ENCODE data around the gene NBEAL1.
"Not testable (repeated sequence)": the region's sequence is repeated elsewhere in the genome, so short reads cannot be mapped to it uniquely, and the experiment has no call there.

NBEAL1 gene

GRCh38 chr2:203237346-203238238 lies 222.9 kb downstream of the NBEAL1 start:
- no peak for DNase-seq

DNA sequence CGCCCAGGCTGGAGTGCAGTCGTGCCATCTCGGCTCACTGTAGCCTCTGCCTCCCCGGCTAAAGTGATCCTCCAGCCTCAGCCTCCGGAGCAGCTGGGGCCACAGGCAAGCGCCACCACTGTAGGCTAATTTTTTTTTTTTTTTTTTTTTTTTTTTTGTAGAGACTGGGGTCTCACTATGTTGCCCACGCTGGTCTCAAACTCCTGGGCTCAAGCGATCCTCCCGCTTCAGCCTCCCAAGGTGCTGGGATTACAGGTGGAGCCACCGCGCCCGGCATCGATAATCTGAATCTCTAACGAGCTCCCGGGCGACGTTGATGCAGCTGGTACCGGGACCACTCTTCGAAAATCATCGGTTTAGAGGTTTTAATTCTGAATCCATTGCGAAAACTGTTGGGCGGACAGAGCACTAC lies 223.6 kb downstream of the NBEAL1 start:
- DNase-seq, result no peak

DNA sequence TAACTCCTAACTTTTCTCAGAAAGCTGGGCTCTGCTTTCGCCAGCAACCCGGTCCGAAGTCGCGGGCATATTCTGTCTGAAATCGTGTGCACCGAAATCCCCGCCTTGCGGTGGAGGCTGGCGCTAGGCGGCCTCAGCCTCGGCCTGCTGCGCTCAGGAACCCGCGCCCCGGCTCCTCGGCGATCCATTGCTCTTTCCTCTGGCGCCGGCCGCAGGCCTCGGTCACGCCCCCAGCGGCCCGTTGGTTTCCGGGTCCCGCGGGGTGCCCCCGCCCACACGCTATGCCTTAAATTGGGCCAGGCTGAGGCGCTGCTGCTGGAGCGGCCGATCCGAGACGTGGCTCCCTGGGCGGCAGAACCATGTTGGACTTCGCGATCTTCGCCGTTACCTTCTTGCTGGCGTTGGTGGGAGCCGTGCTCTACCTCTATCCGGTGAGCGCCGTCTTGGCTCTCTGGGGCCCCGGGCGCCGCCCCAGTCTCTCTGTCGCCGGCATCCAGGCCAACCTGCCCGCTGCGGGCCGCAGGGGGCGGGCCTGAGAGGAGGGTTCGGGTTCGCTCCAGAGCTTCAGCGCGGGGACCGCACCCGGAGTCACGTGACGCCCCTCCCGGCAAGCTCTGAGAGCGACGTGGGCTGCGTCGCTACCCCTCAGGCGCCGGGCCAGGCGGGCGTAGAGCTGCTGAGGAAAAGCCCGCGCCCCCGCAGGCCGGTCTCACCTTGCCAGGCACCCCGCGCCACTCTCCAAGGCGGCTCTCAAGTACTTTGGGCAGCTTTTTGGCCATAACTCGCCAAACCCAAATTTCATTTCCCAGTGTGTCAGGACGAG lies 224.2 kb downstream of the NBEAL1 start, which contains the start of gene CYP20A1:
Gene CYP20A1, plus strand, starts transcription at position 315 of the 823 bp plus-strand sequence. Its CDS starts 45 bp downstream, at position 360.
- DNase-seq, result peak; percentile 98 to 99

DNA sequence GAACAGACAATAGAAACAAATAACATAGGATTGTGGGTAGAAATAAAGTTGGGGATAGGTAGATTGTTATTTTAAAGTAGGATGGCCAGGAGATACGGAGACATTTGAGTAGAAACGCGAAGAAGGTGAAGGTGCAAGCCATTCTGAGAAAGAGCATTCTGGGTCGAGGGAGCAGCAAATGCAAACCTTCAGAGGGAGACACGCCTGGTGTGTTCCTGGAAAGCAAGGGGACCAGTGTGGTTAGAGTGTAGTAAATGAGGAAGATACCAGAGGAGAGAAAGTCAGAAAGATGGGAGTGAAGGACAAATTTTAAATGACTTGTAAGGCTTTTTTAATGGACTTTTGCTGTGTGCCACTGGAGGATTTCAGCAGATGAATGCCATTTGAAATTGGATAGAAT lies 225.8 kb downstream of the NBEAL1 start:
- DNase-seq, result no peak

- no peak for DNase-seq
Observed at GRCh38 chr2:203242518-203242917, 227.8 kb downstream of the NBEAL1 start.

DNA sequence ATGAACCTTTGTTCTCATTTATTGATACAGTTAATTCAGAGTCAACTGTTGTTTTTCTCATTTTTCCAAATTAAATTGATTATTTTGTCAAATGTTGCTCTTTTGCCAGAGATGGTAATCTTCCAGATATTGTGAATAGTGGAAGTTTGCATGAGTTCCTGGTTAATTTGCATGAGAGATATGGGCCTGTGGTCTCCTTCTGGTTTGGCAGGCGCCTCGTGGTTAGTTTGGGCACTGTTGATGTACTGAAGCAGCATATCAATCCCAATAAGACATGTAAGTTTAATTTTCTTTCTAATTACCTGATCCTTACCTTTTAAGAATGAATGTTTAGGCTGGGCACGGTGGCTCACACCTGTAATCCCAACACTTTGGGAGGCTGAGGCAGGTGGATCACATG lies 232.0 kb downstream of the NBEAL1 start:
- DNase-seq, result no peak

DNA sequence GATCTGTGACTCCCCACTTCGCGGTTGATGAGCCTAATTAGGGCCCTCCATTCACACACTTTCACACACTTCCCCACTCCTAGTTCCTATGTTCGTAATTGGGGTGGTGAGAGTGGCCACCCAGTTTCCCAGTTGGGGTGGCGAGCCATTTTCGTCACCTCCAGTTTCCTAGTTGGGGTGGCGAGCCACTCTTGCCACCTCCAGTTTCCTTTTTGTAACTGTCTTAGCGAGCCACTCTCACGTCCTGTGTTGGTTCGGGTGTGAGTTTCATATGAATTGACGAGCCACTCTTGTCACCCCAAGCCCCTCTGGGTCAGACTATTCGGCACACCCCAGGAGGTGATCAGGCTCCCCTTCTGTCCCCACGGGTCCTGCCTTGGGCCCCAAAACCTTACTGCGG lies 238.1 kb downstream of the NBEAL1 start:
- no peak for DNase-seq

DNA sequence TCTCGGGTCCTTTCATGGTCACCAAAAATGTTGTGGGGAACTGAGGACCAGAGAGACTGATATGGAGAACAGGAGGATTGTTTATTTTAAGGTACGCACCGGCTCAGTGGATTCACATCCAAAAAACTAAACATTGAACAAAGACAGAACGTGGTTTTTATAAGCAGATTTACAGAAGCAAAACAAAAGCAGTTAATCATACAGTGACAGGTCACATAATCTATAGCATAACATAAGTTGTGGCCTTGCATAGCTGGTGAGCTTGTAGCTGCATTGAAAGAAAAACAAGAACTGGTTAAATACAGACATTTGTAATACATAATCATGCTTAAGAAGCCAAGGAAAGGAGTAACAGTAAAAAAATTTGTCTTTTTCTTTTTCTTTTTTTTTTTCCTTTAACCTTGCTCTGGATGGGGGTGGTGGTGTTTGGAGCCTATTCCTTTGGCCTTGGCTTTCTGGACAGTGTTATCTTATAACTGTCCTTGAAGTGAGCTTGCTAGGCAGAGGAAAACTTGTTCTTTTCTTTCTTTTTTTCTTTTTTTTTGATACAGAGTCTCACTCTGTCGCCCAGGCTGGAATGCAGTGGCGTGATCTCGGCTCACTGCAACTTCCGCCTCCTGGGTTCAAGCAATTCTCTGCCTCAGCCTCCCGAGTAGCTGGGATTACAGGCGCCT lies 238.9 kb downstream of the NBEAL1 start:
- DNase-seq, result not testable (repeated sequence)

DNA sequence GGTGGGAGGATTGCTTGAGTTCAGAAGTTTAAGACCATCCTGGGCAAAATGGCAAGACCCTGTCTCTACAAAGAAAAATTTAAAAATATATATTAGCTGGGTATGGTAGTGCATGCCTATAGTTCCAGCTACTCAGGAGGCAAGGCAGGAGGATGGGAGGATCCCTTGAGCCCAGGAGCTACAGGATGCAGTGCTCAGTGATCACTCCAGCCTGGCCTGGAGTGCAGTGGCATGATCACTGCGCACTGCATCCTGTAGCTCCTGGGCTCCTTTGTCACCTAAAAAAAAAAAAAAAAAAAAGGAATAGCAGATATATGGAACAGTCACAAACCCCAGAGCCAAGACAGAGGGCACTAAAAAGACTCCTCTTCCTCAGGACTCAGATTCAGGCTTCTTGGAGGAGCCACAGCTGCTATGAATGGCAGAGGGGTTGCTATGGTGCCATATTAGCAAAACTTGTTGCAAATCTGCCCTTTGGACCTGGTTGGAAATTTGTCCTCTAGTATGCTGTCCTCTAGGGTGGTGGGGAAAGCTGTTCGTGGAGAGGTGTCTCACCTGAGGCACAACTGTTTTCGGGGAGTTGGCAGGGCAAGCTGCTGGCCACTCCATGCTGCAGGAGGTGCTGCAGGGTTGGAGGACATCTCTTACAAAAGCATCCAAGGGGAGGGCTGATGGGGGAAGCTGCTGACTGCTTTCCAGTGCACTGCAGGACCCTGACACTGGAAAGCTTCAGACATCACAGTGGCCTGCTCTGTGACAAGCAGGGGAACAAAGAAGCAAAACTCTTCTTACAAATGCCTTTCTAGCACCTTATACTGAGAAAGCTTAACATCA lies 246.9 kb downstream of the NBEAL1 start:
- DNase-seq, result no peak

All from inflammatory macrophage (primary cell).